Left lung (tissue), 10 donors: ENCODE results near the gene KLHL18. TPM values are rescaled to one million over a fixed set of nuclear protein-coding genes. Genes with fewer than 3 reads are reported as not detected.
"Not testable (repeated sequence)": the region's sequence is repeated elsewhere in the genome, so short reads cannot be mapped to it uniquely, and the experiment has no call there.

ENCODE experiments used
- ATAC-seq: fragments of 200-7000 bp; cut with Tn5 transposase; one replicate; pipeline ENCODE4 v1.9.1; 2020; ENCODE audit warnings: moderate library complexity
- DNase-seq, 4 donors: peaks; one replicate each; pipeline ENCODE4 v3.0.0-alpha.2; 2013 to 2020
- H3K27ac ChIP-seq, 2 donors: fragments of 200-600 bp; sonication (generic) in 1 of 2; one replicate each; pipeline versions ENCODE4 v1.5.0 to v1.8.0; 2020 to 2021
- H3K27me3 ChIP-seq, 2 donors: fragments of 200-600 bp; sonication (generic) in 1 of 2; one replicate each; pipeline versions ENCODE4 v1.5.0 to v1.8.0; 2020 to 2021
- H3K36me3 ChIP-seq, 2 donors: fragments of 200-600 bp; sonication (generic) in 1 of 2; one replicate each; pipeline versions ENCODE4 v1.5.0 to v1.8.0; 2020 to 2021
- H3K4me1 ChIP-seq, 2 donors: fragments of 200-600 bp; one replicate each; pipeline ENCODE4 v1.8.0; 2021
- H3K4me3 ChIP-seq, 2 donors: fragments of 200-600 bp; sonication (generic) in 1 of 2; one replicate each; pipeline versions ENCODE4 v1.5.0 to v1.8.0; 2020 to 2021; ENCODE audit warnings: mild to moderate bottlenecking in 1 of 2
- H3K9me3 ChIP-seq, 2 donors: fragments of 200-600 bp; sonication (generic) in 1 of 2; one replicate each; pipeline versions ENCODE4 v1.5.0 to v1.8.0; 2020 to 2021
- CTCF ChIP-seq, 2 donors: fragments of 200-600 bp; sonication (generic) in 1 of 2; IDR thresholded peaks; one replicate each; pipeline versions ENCODE4 v1.5.0 to v1.8.0; 2021; ENCODE audit warnings: antibody characterized with exemption in 2 of 2
- intact Hi-C, 2 donors: fragments of 100-400 bp; cut with DNase I; formaldehyde crosslinking; loops; one replicate each; pipeline versions ENCODE4 v1.11.2 to v1.14.2; 2022
- polyA plus RNA-seq, 6 donors: library from polyadenylated mRNA; unstranded; fragments of 120-200 nt; gene quantifications; one replicate each; pipeline ENCODE4 v1.2.1, GENCODE V29; 2013; ENCODE audit not compliant: insufficient read length in 6 of 6
- total RNA-seq, 2 donors: library from RNA; stranded (reverse); fragmentation: NEBNext Ultra II Directional; extraction: Animal tissue kit (Norgen Biotek cat#: 25700); gene quantifications; one replicate each; pipeline ENCODE4 v1.2.1, GENCODE V29; 2021
- donor health status: DM: no; HTN: yes; CAD: no.
- donor health status: DM: no; HTN: no; CAD: no.

Gene KLHL18
- total and polyA plus RNA-seq, 8 donors = 11.9 to 29.5 (median 13.7) TPM

- Histone ChIP-seq H3K27ac (no peak overlapping the region), H3K36me3 (no peaks in the 10 kb centered on the region), H3K4me1 (no peaks in the 10 kb centered on the region), H3K9me3 (no peaks in the 10 kb centered on the region), H3K4me3 (no peak overlapping the region), H3K27me3 (no peaks in the 10 kb centered on the region)
- intact Hi-C loops = no loop called here
- DNase-seq (no peak), ATAC-seq (no peak)
- TF ChIP-seq CTCF (IDR thresholded peaks at IDR 0.05) = no peak
These were observed 38.1 kb upstream of the KLHL18 start for GRCh38 chr3:47244531-47245100.

- no peaks in the 10 kb centered on the region for H3K4me1 ChIP-seq
- H3K4me3 ChIP-seq = no peak overlapping the region
- DNase-seq = no peak
- ATAC-seq = no peak
- no peaks in the 10 kb centered on the region for H3K36me3 ChIP-seq
- TF ChIP-seq CTCF (IDR thresholded peaks at IDR 0.05) = no peak
- no peaks in the 10 kb centered on the region for H3K27me3 ChIP-seq
- H3K27ac ChIP-seq = no peak overlapping the region
- intact Hi-C loops = no loop called here
- no peaks in the 10 kb centered on the region for H3K9me3 ChIP-seq
These were observed 37.5 kb upstream of the KLHL18 start for GRCh38 chr3:47245271-47245670.

- no peak overlapping the region for H3K27ac ChIP-seq
- ATAC-seq (no peak), DNase-seq (no peak)
- no peaks in the 10 kb centered on the region for H3K4me1 ChIP-seq
- no peaks in the 10 kb centered on the region for H3K9me3 ChIP-seq
- H3K36me3 ChIP-seq = no peaks in the 10 kb centered on the region
- H3K27me3 ChIP-seq = no peaks in the 10 kb centered on the region
- intact Hi-C loops = no loop called here
- TF ChIP-seq CTCF (IDR thresholded peaks at IDR 0.05) = no peak
- no peak overlapping the region for H3K4me3 ChIP-seq
These were observed 35.3 kb upstream of the KLHL18 start for GRCh38 chr3:47247131-47248064.

GRCh38 chr3:47250309-47251060, 32.3 kb upstream of the KLHL18 start:
- no peaks in the 10 kb centered on the region for H3K36me3 ChIP-seq
- no peak overlapping the region for H3K27ac ChIP-seq
- no peaks in the 10 kb centered on the region for H3K4me1 ChIP-seq
- intact Hi-C loops = no loop called here
- peak; percentile 36 to 50 for TF ChIP-seq CTCF (IDR thresholded peaks at IDR 0.05)
- no peaks in the 10 kb centered on the region for H3K27me3 ChIP-seq
- ATAC-seq = peak; percentile 96
- DNase-seq = peak in 2 of 4 donors; percentile 20 to 49
- H3K4me3 ChIP-seq = no peak overlapping the region
- H3K9me3 ChIP-seq = no peaks in the 10 kb centered on the region

- H3K9me3 ChIP-seq, DNase-seq, H3K36me3 ChIP-seq, H3K27me3 ChIP-seq, H3K27ac ChIP-seq, H3K4me1 ChIP-seq, H3K4me3 ChIP-seq, ATAC-seq, intact Hi-C loops: not testable (repeated sequence)
These were observed 31.7 kb upstream of the KLHL18 start for GRCh38 chr3:47251085-47251484.
